Thyroid gland (tissue), 4 donors: ENCODE data around the gene CFP.

Source experiments
- POLR2A ChIP-seq, 2 donors: fragments of 450-650 bp; IDR thresholded peaks; one replicate each; pipeline ENCODE4 v1.6.1; 2017; ENCODE audit warnings: antibody characterized with exemption in 2 of 2, mild to moderate bottlenecking in 2 of 2, moderate library complexity in 1 of 2
- TF ChIP-seq, protein P1 (sequence below), 6 experiments: fragments of 200-600 bp in 3 of 6; fragments of 450-650 bp in 3 of 6; sonication (generic) in 3 of 6; IDR thresholded peaks; one replicate each; pipeline ENCODE4 v1.5.1; 2016 to 2019; ENCODE audit warnings: antibody characterized with exemption in 6 of 6, mild to moderate bottlenecking in 2 of 6, inconsistent platforms in 1 of 6, moderate library complexity in 1 of 6

DNA sequence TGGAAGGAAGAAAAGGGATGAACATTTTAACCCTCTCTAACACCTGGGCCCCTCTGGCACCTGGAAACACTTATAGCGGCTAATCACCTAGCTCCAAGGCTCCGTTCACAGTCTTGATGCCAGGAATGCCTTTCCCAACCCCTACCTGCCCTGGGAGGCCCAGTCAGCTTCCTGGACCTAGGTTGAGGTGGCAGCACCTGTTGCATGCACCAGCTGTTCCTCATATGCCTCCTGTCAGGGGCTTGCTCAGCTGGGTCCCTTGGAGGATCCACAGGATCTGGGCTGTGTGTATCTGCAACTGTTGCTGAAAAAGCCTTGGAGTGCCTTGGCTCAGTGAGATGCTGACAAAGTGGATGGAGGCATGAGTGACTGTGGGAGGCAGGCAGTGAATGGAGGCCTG lies 4.4 kb downstream of the CFP start:
- TF ChIP-seq, protein P1, sequence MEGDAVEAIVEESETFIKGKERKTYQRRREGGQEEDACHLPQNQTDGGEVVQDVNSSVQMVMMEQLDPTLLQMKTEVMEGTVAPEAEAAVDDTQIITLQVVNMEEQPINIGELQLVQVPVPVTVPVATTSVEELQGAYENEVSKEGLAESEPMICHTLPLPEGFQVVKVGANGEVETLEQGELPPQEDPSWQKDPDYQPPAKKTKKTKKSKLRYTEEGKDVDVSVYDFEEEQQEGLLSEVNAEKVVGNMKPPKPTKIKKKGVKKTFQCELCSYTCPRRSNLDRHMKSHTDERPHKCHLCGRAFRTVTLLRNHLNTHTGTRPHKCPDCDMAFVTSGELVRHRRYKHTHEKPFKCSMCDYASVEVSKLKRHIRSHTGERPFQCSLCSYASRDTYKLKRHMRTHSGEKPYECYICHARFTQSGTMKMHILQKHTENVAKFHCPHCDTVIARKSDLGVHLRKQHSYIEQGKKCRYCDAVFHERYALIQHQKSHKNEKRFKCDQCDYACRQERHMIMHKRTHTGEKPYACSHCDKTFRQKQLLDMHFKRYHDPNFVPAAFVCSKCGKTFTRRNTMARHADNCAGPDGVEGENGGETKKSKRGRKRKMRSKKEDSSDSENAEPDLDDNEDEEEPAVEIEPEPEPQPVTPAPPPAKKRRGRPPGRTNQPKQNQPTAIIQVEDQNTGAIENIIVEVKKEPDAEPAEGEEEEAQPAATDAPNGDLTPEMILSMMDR (IDR thresholded peaks at IDR 0.05), result no peak
- no peak for TF ChIP-seq POLR2A (IDR thresholded peaks at IDR 0.05)
